Sigmoid colon (tissue), 4 donors: ENCODE results near the gene SPAG16.

Experiments used
- CTCF ChIP-seq, 4 experiments: fragments of 450-650 bp in 3 of 4; fragments of 200-600 bp in 1 of 4; IDR thresholded peaks; one replicate each; pipeline ENCODE4 v1.5.1; 2016 to 2019; ENCODE audit warnings: antibody characterized with exemption in 4 of 4, mild to moderate bottlenecking in 3 of 4, moderate library complexity in 2 of 4
- EP300 ChIP-seq, 4 donors: sonication (generic); formaldehyde crosslinking; IDR thresholded peaks; one replicate each; pipeline ENCODE4 v1.6.1; 2017; ENCODE audit warnings: antibody characterized with exemption in 4 of 4
- POLR2A ChIP-seq, 2 donors: fragments of 450-650 bp; IDR thresholded peaks; one replicate each; pipeline ENCODE4 v1.6.1; 2016; ENCODE audit warnings: antibody characterized with exemption in 2 of 2, mild to moderate bottlenecking in 2 of 2, moderate library complexity in 2 of 2
- POLR2AphosphoS5 ChIP-seq, 4 donors: sonication (generic); formaldehyde crosslinking; IDR thresholded peaks; one replicate each; pipeline ENCODE4 v1.6.1; 2017; ENCODE audit warnings: antibody characterized with exemption in 4 of 4

- TF ChIP-seq CTCF (IDR thresholded peaks at IDR 0.05) (no peak), EP300 (IDR thresholded peaks at IDR 0.05) (no peak), POLR2A (IDR thresholded peaks at IDR 0.05) (no peak), POLR2AphosphoS5 (IDR thresholded peaks at IDR 0.05) (no peak)
These were observed 793.5 kb downstream of the SPAG16 start for GRCh38 chr2:214077727-214078126.
